HG02884 (cell line): Measurements from ENCODE around the gene ZSWIM5.
"Not testable (repeated sequence)": the region's sequence is repeated elsewhere in the genome, so short reads cannot be mapped to it uniquely, and the experiment has no call there.

ENCODE experiments used
- ATAC-seq: cut with Tn5 transposase; IDR thresholded peaks from one replicate; pipeline ENCODE4 v1.9.1; 2021; ENCODE audit warnings: mild to moderate bottlenecking, moderate library complexity; ENCODE audit not compliant: unreplicated experiment

The ZSWIM5 gene

DNA sequence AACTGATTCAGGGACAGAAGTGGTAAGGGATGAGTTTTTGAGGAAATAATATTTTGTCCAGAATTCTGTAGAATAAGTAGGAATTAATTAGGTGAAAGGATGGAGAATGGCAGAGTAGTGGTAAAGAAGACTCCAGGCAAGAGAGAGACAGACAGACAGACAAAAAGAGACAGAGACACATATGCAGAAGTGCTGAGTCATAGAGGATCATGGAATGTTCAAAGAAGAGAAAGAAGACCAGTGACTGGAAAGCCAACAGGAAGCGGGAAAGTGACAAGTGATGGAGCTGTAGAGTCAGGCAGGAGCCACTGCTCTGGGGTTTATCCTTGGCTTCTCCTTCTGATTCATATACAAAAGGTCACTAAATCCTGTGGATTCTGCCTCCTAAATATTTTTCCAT, 108.5 kb downstream of the ZSWIM5 start:
- no peak for ATAC-seq

DNA sequence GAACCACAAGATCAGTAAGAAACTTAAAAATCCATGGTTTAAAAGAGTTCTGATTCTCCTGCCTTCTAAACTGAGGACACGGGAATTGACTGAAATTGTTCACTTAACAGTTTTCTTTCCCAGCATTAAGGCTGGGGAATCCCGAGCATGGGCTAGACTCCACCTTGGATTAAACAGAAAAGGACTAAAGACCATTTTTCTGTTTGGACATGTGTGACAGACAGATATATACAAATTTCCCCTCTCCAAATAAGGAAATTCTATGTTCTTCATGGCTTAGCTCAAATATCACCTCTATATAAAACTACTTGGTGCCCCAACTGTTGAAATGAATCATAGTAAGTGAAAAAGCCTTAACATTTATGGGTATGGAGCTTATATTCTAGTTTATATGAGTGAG, 109.3 kb downstream of the ZSWIM5 start:
- ATAC-seq, result no peak

- no peak for ATAC-seq
Measured at GRCh38 chr1:45095450-45095849, 111.0 kb downstream of the ZSWIM5 start.

GRCh38 chr1:45094371-45094770, 112.0 kb downstream of the ZSWIM5 start:
- ATAC-seq, result not testable (repeated sequence)

DNA sequence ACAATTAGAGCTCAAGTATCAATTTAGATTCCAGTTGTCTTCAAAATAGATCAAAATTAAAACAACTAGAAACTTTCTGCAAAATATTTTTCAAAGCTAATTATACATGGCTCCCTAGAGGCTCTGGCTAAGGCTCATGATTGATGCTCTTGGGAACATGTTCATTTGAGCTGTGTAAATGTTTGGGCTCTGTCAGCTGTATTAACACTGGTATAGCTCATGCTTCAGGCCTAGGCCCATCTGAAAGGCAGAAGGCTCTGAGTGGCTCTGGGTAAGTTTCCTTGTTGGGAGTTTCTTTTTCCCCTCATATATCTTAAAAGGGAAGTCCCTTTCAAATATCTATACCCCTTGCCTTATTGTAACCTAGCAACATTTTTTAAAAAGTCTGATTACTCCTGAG, 113.1 kb downstream of the ZSWIM5 start:
- ATAC-seq, result no peak

GRCh38 chr1:45089711-45090110, 116.7 kb downstream of the ZSWIM5 start:
- ATAC-seq, result no peak

GRCh38 chr1:45084562-45084961, 121.8 kb downstream of the ZSWIM5 start:
- ATAC-seq, result no peak

- ATAC-seq, result no peak
Measured at GRCh38 chr1:45079533-45079932, 126.9 kb downstream of the ZSWIM5 start.

DNA sequence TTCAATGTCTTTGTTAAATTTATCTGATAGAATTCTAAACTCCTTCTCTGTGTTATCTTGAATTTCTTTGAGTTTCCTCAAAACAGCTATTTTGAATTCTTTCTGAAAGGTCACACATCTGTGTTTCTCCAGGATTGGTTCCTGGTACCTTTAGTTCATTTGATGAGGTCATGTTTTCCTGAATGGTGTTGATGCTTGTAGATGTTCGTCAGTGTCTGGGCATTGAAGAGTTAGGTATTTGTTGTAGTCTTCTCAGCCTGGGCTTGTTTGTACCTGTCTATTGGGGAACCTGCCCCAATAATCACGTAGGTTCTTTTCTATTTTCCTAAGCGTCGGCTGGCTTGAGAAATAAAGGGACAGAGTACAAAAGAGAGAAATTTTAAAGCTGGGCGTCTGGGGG, 129.4 kb downstream of the ZSWIM5 start:
- not testable (repeated sequence) for ATAC-seq

GRCh38 chr1:45071567-45071966, 134.8 kb downstream of the ZSWIM5 start:
- ATAC-seq, result no peak

DNA sequence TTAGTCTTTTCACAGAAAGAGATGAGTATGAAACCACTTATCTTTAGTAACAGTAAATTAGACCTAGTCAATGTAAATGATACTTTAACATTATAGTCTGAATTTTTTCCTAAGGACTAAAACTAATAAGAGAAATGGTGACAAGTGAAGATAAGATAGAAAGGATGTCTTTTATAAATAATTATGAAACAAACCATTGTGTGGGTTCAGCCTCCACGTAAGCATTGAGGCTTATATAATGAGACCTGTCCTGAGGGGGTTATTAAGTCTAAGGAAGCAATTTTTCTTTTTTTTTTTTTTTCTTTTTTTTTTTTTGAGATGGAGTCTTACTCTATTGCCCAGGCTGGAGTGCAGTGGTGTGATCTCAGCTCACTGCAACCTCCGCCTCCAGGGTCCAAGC, 138.6 kb downstream of the ZSWIM5 start:
- no peak for ATAC-seq

DNA sequence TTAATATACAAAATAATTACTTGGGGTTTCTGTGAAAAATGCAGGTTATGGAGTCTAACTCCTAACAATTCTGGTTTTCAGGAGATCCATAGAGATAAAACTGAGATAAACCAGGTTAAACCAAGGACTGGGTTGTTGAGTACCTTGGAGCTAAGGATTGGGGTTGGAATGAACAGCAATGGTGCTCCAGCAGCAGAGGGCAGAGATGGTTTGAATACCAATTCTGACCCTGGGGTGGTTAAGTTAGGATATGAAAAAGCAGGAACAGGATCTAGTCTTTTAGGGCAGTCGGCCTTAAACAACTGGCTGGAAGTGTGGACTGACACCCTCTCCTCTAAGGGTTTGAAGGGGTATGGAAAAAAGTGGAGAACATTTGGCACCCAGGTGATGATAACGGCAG, 141.3 kb downstream of the ZSWIM5 start:
- ATAC-seq, result no peak

GRCh38 chr1:45062463-45062862, 143.9 kb downstream of the ZSWIM5 start:
- not testable (repeated sequence) for ATAC-seq

GRCh38 chr1:45059829-45060228, 146.6 kb downstream of the ZSWIM5 start:
- no peak for ATAC-seq

DNA sequence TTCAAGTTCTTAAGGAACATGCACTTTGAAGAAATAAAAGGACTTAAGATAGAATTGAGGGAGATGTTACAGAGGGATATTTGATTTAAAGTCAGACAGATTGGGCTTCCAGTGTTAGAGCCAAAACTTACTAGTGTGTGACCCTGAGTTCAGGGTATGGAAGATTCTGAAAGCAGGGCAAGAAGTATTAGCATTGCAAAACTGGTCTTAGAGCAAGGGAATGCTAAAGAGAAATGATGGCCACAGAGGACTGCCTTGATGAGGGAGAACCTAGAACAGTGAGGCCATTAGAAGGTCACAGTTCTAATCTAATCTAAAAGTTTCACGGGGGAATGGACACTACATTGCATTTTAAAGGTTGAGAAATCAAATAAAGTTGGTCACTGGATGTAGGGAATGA, 148.9 kb downstream of the ZSWIM5 start:
- ATAC-seq, result no peak

- ATAC-seq, result no peak
Measured at GRCh38 chr1:45051005-45051772, 155.2 kb downstream of the ZSWIM5 start.

DNA sequence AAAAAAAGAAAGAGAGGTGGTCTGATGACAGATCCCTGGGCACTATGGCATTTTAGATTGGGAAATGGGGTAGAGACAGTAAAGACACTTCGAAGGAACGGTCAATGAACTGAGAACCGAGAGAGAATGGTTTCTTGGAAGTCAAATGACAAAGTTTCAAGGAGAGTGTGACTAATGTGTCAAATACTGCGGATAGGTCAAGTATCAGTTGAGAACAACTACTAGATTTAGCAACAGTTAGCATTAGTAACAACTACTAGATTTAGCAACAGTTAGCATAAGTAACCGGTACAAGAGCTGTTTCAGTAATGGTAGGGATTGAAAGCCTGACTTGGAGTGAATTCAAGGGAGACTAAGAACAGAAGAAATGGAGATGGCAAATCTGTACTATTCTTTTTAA, 159.4 kb downstream of the ZSWIM5 start:
- no peak for ATAC-seq

GRCh38 chr1:45044916-45045315, 161.5 kb downstream of the ZSWIM5 start:
- ATAC-seq, result no peak

DNA sequence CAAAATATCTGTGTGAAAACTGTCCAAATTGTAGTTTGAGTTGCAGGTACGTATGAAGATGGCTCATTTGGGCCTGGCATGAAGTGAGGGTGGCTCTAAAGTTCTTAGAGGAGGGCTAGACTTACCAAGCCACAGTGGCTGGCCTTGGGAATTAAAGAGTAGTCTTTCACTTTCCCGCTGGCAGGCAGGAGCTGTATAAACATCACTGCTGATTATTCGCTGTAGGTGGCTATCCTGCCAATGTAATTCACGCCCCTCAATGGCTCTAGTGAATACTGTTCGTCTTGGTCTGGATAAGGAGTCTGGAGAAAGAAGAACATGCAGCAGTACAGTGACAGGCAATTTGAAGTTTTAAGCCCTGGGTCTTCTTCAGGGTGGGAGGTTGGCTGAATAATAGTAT, 163.3 kb downstream of the ZSWIM5 start:
- ATAC-seq, result no peak

DNA sequence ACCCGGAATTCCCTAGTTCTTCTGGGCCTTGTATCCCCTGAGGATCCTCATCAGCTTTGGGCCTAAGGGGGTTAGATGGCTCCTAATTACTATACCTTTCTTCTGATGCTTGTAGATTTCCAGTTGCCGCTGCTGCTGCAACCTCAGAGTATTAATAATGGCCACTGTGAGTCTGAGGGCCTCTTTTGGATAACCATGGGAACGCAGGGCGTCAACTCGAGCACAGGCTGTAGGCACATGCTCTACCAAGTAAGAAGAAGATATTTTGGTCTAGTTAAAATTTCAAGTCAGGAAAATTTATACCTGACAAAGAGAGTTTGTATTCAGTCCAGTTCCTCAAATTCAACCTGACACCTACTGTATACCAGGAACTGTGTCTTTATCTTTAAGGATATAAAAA, 166.1 kb downstream of the ZSWIM5 start:
- ATAC-seq, result no peak

GRCh38 chr1:45038661-45039364, 167.6 kb downstream of the ZSWIM5 start:
- no peak for ATAC-seq

GRCh38 chr1:45038240-45038639, 168.2 kb downstream of the ZSWIM5 start:
- no peak for ATAC-seq
